HepG2 (cell line): Measurements from ENCODE around the gene FAT1. TPM values are rescaled to one million over a fixed set of nuclear protein-coding genes. Genes with fewer than 3 reads are reported as not detected.

ENCODE experiments used
- ATAC-seq: fragments of 200-7000 bp; cut with Tn5 transposase; 3 replicates; pipeline ENCODE4 v1.9.1; 2020; ENCODE audit warnings: mild to moderate bottlenecking, moderate library complexity
- BruUV-seq: library from RNA; stranded (reverse); fragments of 400-500 nt; replicated peaks from 2 replicates; lab custom pipeline; 2021; lab: Mats Ljungman, UMichigan
- CTCF ChIA-PET: fragments of 300-600 bp; formaldehyde crosslinking; extraction: SDS; loops from one replicate; lab custom pipeline; 2021; ENCODE audit warnings: low total read pairs, inconsistent platforms, low intra/inter-chr PET ratio; lab: Yijun Ruan, JAX
- POLR2A ChIA-PET: fragments of 350-600 bp; sonication (Branson Sonifier 250); formaldehyde crosslinking; loops from one replicate; lab custom pipeline; 2020; ENCODE audit warnings: antibody characterized with exemption, inconsistent platforms; lab: Yijun Ruan, JAX
- DNase-seq: peaks from one replicate; pipeline ENCODE4 v3.0.0-alpha.2; 2015; ENCODE audit warnings: low spot score
- FAIRE-seq: peaks from 3 replicates; lab custom pipeline; 2011; peaks lifted over from hg19 to GRCh38; lab: Jason Lieb, UNC
- H2AFZ ChIP-seq: one replicate; pipeline ENCODE4 v1.6.1; 2011; ENCODE audit warnings: low read length, inconsistent platforms
- H3K27ac ChIP-seq: fragments of 300-600 bp; 3 replicates; pipeline ENCODE4 v1.8.0; 2011; ENCODE audit warnings: mixed run types, mild to moderate bottlenecking, mixed read lengths, low read length, inconsistent platforms; ENCODE audit not compliant: insufficient read depth; ENCODE audit errors: extremely low read length
- H3K27me3 ChIP-seq, 2 experiments: fragments of 200-600 bp in 1 of 2; 2 replicates in 1 of 2; 3 replicates in 1 of 2; pipeline versions ENCODE4 v1.6.0 to v1.8.0; 2011; ENCODE audit warnings: low read length in 2 of 2, mild to moderate bottlenecking in 2 of 2, moderate library complexity in 2 of 2, inconsistent platforms in 1 of 2; ENCODE audit not compliant: insufficient read depth in 2 of 2, control insufficient read depth in 1 of 2
- H3K36me3 ChIP-seq, 2 experiments: fragments of 200-600 bp in 1 of 2; replicated peaks in 1 of 2; 2 replicates in 1 of 2; 3 replicates in 1 of 2; pipeline versions ENCODE4 v1.5.1 to v1.8.0; 2011; ENCODE audit warnings: low read length in 2 of 2, inconsistent platforms in 1 of 2; ENCODE audit not compliant: insufficient read depth in 2 of 2, control insufficient read depth in 1 of 2
- H3K4me1 ChIP-seq: 2 replicates; pipeline ENCODE4 v1.5.1; 2012; ENCODE audit warnings: low read length, inconsistent platforms; ENCODE audit not compliant: insufficient read depth
- H3K4me2 ChIP-seq: 2 replicates; pipeline ENCODE4 v1.6.0; 2011; ENCODE audit warnings: low read depth, low read length, inconsistent platforms
- H3K4me3 ChIP-seq, 3 experiments: fragments of 200-600 bp in 1 of 3; sonication (generic), shearing (Covaris generic) in 1 of 3; replicated peaks in 1 of 3; 2 replicates each; pipeline ENCODE4 v1.5.1; 2011 to 2016; ENCODE audit warnings: low read length in 3 of 3, inconsistent platforms in 2 of 3, low read depth in 2 of 3, mild to moderate bottlenecking in 2 of 3, control low read depth in 1 of 3, mixed read lengths in 1 of 3; ENCODE audit not compliant: insufficient read depth in 1 of 3
- H3K79me2 ChIP-seq: one replicate; pipeline ENCODE4 v1.6.1; 2011; ENCODE audit warnings: low read length, inconsistent platforms; ENCODE audit not compliant: insufficient read depth
- H3K9ac ChIP-seq: 2 replicates; pipeline ENCODE4 v1.6.0; 2011; ENCODE audit warnings: mild to moderate bottlenecking, low read depth, low read length, inconsistent platforms; ENCODE audit not compliant: insufficient read depth
- H3K9me3 ChIP-seq: 2 replicates; pipeline ENCODE4 v1.5.1; 2012; ENCODE audit warnings: mild to moderate bottlenecking, low read length
- H4K20me1 ChIP-seq: 2 replicates; pipeline ENCODE4 v1.6.0; 2011; ENCODE audit warnings: inconsistent platforms, mild to moderate bottlenecking, low read length, moderate library complexity; ENCODE audit not compliant: insufficient read depth
- AGO2 ChIP-seq: fragments of 200-400 bp; formaldehyde crosslinking; optimal IDR thresholded peaks from 2 replicates; pipeline ENCODE3; 2017; ENCODE audit warnings: mild to moderate bottlenecking, low read depth, low read length, moderate library complexity
- CREB1 ChIP-seq, 2 experiments: fragments of 450-650 bp in 1 of 2; IDR thresholded peaks; 2 replicates each; pipeline ENCODE4 v1.6.1; 2016 to 2017; ENCODE audit warnings: control low read depth in 1 of 2, mild to moderate bottlenecking in 1 of 2, missing compliant biosample characterization in 1 of 2, missing genetic modification characterization in 1 of 2
- FIP1L1 ChIP-seq: fragments of 200-400 bp; formaldehyde crosslinking; IDR thresholded peaks from 2 replicates; pipeline ENCODE4 v1.6.1; 2018; ENCODE audit warnings: low read depth, mild to moderate bottlenecking, low read length, moderate library complexity, borderline replicate concordance; ENCODE audit not compliant: insufficient read depth
- FOXK1 ChIP-seq: sonication (generic); formaldehyde crosslinking; IDR thresholded peaks from 2 replicates; pipeline ENCODE4 v1.4.0; 2020; ENCODE audit warnings: low read depth, missing genetic modification reagents, borderline replicate concordance
- NFE2L1 ChIP-seq: sonication (generic); formaldehyde crosslinking; IDR thresholded peaks from 2 replicates; pipeline ENCODE4 v1.4.0; 2020; ENCODE audit warnings: missing genetic modification reagents, mild to moderate bottlenecking, borderline replicate concordance
- NFIB ChIP-seq: sonication (generic); formaldehyde crosslinking; IDR thresholded peaks from 2 replicates; pipeline ENCODE4 v1.9.0; 2021; ENCODE audit warnings: missing genetic modification reagents, mild to moderate bottlenecking, borderline replicate concordance
- WGBS: methylation state at CpG from one replicate; pipeline ENCODE4 v1.1.6; 2017; ENCODE audit warnings: low lambda C conversion rate; 5-methylcytosine and 5-hydroxymethylcytosine counted together
- in situ Hi-C: cut with HindIII; loops from 2 replicates; pipeline ENCODE4 v1.10.0; 2017; ENCODE audit warnings: low pct_unique_long_range_greater_than_20kb; ENCODE audit not compliant: extremely low pct_ligation_motif_present
- intact Hi-C: fragments of 100-400 bp; cut with micrococcal nuclease; formaldehyde crosslinking; loops from one replicate; pipeline ENCODE4 v1.10.0; 2022; ENCODE audit not compliant: unreplicated experiment
- polyA plus RNA-seq, 8 experiments: library from polyadenylated mRNA; depleted of rRNA in 3 of 8; stranded (reverse) in 7 of 8; unstranded in 1 of 8; fragments of >200 nt; fragmentation: Illumina TruSeq in 4 of 8; extraction: Trizol in 4 of 8; gene quantifications; 2 replicates each; pipeline versions ENCODE4 v1.2.1 to v1.2.3, GENCODE V29; 2011 to 2016; ENCODE audit warnings: low read depth in 4 of 8, missing spikeins in 1 of 8, mixed read lengths in 1 of 8; ENCODE audit not compliant: insufficient read depth in 1 of 8
- total RNA-seq, 5 experiments: library from RNA; depleted of rRNA; stranded (reverse); fragments of >200 nt; fragmentation: Illumina TruSeq; extraction: Trizol; gene quantifications; 2 replicates each; pipeline ENCODE4 v1.2.3, GENCODE V29; 2016; ENCODE audit warnings: low read depth in 1 of 5
- TF ChIP-seq, protein P1 (sequence below): sonication (generic); formaldehyde crosslinking; IDR thresholded peaks from 2 replicates; pipeline ENCODE4 v1.5.0; 2020; ENCODE audit warnings: mild to moderate bottlenecking, missing genetic modification reagents, borderline replicate concordance
- TF ChIP-seq, protein P2 (sequence below): sonication (generic); formaldehyde crosslinking; IDR thresholded peaks from 2 replicates; pipeline ENCODE4 v1.4.0; 2020; ENCODE audit warnings: missing genetic modification reagents, borderline replicate concordance
- TF ChIP-seq, protein P3 (sequence below): IDR thresholded peaks from 2 replicates; pipeline ENCODE4 v1.6.1; 2018; ENCODE audit warnings: missing genetic modification reagents, mild to moderate bottlenecking, missing compliant biosample characterization

Gene FAT1
- total and polyA plus RNA-seq, 2 of the 13 experiments (the other 11 are each of a cell fraction or from before 2014, with no cell fraction given) = 185 to 216 TPM

DNA sequence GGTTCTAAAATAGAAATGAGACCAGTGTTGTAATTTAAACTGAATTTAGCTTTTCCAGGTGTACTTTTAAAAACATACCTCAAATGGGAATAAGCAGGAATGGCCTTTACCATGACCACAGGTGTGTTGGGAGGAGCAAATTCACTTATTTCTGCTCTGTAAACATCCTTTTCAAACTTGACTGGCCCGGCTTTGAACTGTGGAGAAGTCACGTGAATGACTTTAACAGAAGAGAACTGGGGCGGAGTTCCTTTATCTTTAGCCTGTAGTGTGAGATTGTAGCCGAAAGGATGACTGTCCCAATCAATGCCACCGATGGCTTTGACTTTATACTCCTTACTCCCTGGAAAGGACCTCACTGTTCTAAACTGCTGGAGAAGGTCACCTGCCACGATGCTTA, 15.1 kb downstream of the FAT1 start:
- H4K20me1 ChIP-seq = peaks cover 78% of the 10 kb centered on the region
- TF ChIP-seq FIP1L1 (no peak), NFE2L1 (CRISPR knock-in tag) (no peak), FOXK1 (CRISPR knock-in tag) (no peak), NFIB (no peak), CREB1 (IDR thresholded peaks at IDR 0.05) (no peak), CREB1 (CRISPR knock-in tag; IDR thresholded peaks at IDR 0.05) (no peak), AGO2 (no peak)
- TF ChIP-seq, protein P1, sequence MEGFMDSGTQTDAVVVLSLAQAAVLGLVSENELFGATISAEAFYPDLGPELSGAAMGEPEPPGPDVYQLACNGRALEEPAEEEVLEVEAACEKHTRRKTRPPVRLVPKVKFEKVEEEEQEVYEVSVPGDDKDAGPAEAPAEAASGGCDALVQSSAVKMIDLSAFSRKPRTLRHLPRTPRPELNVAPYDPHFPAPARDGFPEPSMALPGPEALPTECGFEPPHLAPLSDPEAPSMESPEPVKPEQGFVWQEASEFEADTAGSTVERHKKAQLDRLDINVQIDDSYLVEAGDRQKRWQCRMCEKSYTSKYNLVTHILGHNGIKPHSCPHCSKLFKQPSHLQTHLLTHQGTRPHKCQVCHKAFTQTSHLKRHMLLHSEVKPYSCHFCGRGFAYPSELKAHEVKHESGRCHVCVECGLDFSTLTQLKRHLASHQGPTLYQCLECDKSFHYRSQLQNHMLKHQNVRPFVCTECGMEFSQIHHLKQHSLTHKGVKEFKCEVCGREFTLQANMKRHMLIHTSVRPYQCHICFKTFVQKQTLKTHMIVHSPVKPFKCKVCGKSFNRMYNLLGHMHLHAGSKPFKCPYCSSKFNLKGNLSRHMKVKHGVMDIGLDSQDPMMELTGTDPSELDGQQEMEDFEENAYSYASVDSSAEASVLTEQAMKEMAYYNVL (CRISPR knock-in tag) = no peak
- TF ChIP-seq, protein P2, sequence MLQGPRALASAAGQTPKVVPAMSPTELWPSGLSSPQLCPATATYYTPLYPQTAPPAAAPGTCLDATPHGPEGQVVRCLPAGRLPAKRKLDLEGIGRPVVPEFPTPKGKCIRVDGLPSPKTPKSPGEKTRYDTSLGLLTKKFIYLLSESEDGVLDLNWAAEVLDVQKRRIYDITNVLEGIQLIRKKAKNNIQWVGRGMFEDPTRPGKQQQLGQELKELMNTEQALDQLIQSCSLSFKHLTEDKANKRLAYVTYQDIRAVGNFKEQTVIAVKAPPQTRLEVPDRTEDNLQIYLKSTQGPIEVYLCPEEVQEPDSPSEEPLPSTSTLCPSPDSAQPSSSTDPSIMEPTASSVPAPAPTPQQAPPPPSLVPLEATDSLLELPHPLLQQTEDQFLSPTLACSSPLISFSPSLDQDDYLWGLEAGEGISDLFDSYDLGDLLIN (CRISPR knock-in tag) = no peak
- TF ChIP-seq, protein P3, sequence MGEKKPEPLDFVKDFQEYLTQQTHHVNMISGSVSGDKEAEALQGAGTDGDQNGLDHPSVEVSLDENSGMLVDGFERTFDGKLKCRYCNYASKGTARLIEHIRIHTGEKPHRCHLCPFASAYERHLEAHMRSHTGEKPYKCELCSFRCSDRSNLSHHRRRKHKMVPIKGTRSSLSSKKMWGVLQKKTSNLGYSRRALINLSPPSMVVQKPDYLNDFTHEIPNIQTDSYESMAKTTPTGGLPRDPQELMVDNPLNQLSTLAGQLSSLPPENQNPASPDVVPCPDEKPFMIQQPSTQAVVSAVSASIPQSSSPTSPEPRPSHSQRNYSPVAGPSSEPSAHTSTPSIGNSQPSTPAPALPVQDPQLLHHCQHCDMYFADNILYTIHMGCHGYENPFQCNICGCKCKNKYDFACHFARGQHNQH (CRISPR knock-in tag) = no peak
- peaks cover 35 to 52% of the 10 kb centered on the region in 2 experiments for H3K36me3 ChIP-seq
- no peaks in the 10 kb centered on the region for H3K27me3 ChIP-seq
- no peak overlapping the region for H3K4me3 ChIP-seq
- WGBS = 92% methylated on average over 6 of the region's 6 CpGs
- in situ Hi-C loops = no loop called here
- FAIRE-seq (no peak), DNase-seq (no peak), ATAC-seq (no peak)
- CTCF ChIA-PET = no interaction called here
- H3K79me2 ChIP-seq = peaks cover 100% of the 10 kb centered on the region
- no peak overlapping the region for H3K27ac ChIP-seq
- H2AFZ ChIP-seq = no peak overlapping the region
- peaks cover 63% of the 10 kb centered on the region for H3K4me1 ChIP-seq
- no peak overlapping the region for H3K9ac ChIP-seq
- H3K9me3 ChIP-seq = no peaks in the 10 kb centered on the region
- no TSS peak for BruUV-seq
- POLR2A ChIA-PET = no interaction called here
- H3K4me2 ChIP-seq = no peak overlapping the region
- intact Hi-C loops = loop anchor here (10.0 kb wide), 1 partner anchor 444 kb away; the partner anchor contains the start of gene F11
